ENCODE measurements around the gene C5orf63. TPM values are rescaled to one million over a fixed set of nuclear protein-coding genes. Genes with fewer than 3 reads are reported as not detected.
"Not testable (repeated sequence)": the region's sequence is repeated elsewhere in the genome, so short reads cannot be mapped to it uniquely, and the experiment has no call there.

Gene C5orf63
- total RNA-seq, 2 donors from 2014 or later: 16.0 to 16.4 TPM

DNA sequence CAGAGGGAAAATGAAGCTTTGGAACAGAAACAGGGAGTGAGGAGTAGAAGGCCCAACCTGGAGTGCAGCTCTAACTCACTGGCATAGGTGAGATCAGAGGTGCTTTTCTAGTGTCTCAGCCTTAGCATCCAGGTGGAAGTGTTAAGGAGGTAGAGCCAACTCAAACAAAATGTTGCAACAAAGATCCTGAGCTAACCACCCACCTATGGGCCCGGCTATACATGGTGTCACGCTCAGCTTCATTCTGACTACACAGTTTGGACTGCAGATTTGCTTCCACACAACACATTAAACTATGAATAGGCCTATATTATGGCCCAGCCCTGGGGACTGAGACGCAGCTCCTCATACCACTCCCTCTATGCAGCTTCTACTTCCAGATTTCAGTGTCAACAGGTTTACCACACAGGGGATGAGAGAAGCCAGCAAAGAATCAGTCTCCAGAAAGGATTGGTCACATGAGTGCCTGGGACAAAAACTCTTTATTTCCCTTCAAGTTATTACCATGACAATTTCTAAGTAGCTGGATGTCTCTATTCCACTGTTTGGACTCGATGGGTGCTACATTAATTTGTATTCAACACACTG lies 9.0 kb downstream of the C5orf63 start:
- H3K9me3 Mint-ChIP-seq: no peaks in the 10 kb centered on the region
- H3K4me3 Mint-ChIP-seq: no peak overlapping the region
- no peaks in the 10 kb centered on the region for H3K27me3 Mint-ChIP-seq (ENCODE audit: low read depth)
- peaks cover 0 to 2% of the 10 kb centered on the region in 2 donors for H3K36me3 Mint-ChIP-seq (ENCODE audit: insufficient read depth in 2 of 2)
- peaks cover 10% of the 10 kb centered on the region for H3K4me1 Mint-ChIP-seq (ENCODE audit: low read depth)
- ATAC-seq (replicated peaks in 1 of 2) (no peak), DNase-seq (no peak)
- H3K27ac Mint-ChIP-seq: no peak overlapping the region

DNA sequence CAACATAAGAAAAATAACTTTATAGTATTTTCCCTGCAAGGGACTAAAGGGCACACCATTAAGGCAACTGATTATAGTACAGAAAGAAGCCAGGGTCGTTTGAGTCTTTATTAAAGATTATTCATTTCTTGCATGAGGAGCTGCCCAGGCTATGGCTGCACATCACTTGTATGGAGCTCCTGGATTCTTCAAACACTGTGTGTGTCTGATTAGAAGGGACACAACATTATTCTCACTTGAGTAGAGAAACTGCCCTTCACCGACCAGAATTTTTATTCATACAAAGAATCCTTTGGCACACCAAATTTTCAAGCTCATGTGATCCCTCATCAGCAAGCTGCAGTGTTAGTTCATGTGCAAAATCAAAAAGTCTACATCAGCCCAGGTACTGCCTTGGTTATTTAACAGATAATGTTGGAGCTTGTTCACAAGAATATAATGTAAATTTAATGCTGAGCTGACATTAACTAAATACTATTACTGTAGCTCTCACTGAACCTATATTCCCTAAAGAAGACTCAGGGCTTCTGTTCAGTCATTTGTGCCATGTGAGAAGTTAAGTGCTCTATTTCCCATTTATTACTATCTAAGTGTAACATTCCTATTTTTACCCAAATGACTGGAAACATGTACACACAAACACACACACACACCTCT lies 9.9 kb downstream of the C5orf63 start:
- H3K9me3 Mint-ChIP-seq: no peaks in the 10 kb centered on the region
- ATAC-seq (replicated peaks in 1 of 2) (no peak), DNase-seq (no peak)
- peaks cover 10% of the 10 kb centered on the region for H3K4me1 Mint-ChIP-seq (ENCODE audit: low read depth)
- peaks cover 1 to 2% of the 10 kb centered on the region in 2 donors for H3K36me3 Mint-ChIP-seq (ENCODE audit: insufficient read depth in 2 of 2)
- no peaks in the 10 kb centered on the region for H3K27me3 Mint-ChIP-seq (ENCODE audit: low read depth)
- H3K4me3 Mint-ChIP-seq: no peak overlapping the region
- no peak overlapping the region for H3K27ac Mint-ChIP-seq

GRCh38 chr5:127061956-127062355 lies 11.3 kb downstream of the C5orf63 start:
- ATAC-seq (replicated peaks in 1 of 2) (no peak), DNase-seq (no peak)
- Mint-ChIP-seq H3K9me3 (no peaks in the 10 kb centered on the region), H3K4me1 (ENCODE audit: low read depth) (peaks cover 10% of the 10 kb centered on the region), H3K27me3 (ENCODE audit: low read depth) (no peaks in the 10 kb centered on the region), H3K36me3 (ENCODE audit: insufficient read depth in 2 of 2) (peaks cover 1 to 4% of the 10 kb centered on the region in 2 donors), H3K27ac (no peak overlapping the region), H3K4me3 (no peak overlapping the region)

DNA sequence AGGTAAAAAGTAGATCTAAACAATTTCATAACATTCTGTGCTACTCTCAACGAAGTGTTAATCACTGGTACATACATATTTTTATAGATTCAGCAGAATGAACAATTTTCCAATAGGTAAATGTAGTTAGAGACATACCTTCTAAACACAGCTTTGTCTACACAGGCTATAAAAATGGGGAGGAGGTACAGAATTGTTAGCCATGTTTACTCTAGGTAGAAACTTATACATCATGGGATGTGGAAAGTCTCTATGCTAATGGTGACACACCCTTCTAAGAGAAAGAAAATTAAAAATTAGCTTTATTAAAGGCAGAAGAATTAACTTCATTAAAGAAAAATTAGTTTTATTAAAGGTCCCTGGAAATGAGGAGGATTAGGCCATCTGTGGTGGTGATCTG lies 11.8 kb downstream of the C5orf63 start:
- no peaks in the 10 kb centered on the region for H3K9me3 Mint-ChIP-seq
- H3K4me1 Mint-ChIP-seq (ENCODE audit: low read depth): peaks cover 10% of the 10 kb centered on the region
- H3K27ac Mint-ChIP-seq: no peak overlapping the region
- ATAC-seq (replicated peaks in 1 of 2): no peak
- H3K36me3 Mint-ChIP-seq (ENCODE audit: insufficient read depth in 2 of 2): peaks cover 1 to 4% of the 10 kb centered on the region in 2 donors
- DNase-seq: no peak
- no peak overlapping the region for H3K4me3 Mint-ChIP-seq
- H3K27me3 Mint-ChIP-seq (ENCODE audit: low read depth): no peaks in the 10 kb centered on the region

DNA sequence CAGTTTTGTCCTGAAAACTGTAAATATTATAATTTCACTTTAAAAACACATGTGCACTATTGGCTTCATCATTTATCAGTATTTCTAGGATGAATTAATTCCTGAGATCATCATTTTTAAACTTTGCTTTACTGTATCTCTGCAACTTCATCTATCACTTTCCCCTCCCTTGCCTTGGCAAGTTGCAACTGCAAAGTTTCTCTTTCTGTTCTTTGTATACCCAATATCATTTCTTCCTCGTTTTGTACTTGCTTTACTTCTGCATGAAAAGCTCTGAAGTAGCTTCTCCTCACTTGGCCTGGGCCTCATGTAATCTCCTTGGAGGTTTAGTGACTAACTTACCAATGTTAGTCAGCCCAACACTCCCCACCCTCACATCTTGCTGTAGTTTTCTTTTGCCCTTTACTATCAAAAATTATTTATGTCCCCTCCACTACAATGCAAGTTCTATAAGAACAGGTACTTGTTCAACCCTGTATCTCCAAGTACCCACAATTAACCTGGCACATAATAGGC lies 12.8 kb downstream of the C5orf63 start:
- ATAC-seq (replicated peaks in 1 of 2) (peak; percentile 73 to 83), DNase-seq (peak; percentile 8 to 10)
- Mint-ChIP-seq H3K4me1 (ENCODE audit: low read depth) (peaks cover 10% of the 10 kb centered on the region), H3K4me3 (peak overlapping the region in 1 of 2 donors; percentile 60), H3K9me3 (peaks cover 0 to 4% of the 10 kb centered on the region in 2 donors), H3K27ac (no peak overlapping the region), H3K27me3 (ENCODE audit: low read depth) (no peaks in the 10 kb centered on the region), H3K36me3 (ENCODE audit: insufficient read depth in 2 of 2) (peaks cover 6 to 7% of the 10 kb centered on the region in 2 donors)

GRCh38 chr5:127056896-127057295 lies 16.4 kb downstream of the C5orf63 start:
- DNase-seq: no peak
- peaks cover 6 to 21% of the 10 kb centered on the region in 2 donors for H3K36me3 Mint-ChIP-seq (ENCODE audit: insufficient read depth in 2 of 2)
- no peak for ATAC-seq (replicated peaks in 1 of 2)

DNA sequence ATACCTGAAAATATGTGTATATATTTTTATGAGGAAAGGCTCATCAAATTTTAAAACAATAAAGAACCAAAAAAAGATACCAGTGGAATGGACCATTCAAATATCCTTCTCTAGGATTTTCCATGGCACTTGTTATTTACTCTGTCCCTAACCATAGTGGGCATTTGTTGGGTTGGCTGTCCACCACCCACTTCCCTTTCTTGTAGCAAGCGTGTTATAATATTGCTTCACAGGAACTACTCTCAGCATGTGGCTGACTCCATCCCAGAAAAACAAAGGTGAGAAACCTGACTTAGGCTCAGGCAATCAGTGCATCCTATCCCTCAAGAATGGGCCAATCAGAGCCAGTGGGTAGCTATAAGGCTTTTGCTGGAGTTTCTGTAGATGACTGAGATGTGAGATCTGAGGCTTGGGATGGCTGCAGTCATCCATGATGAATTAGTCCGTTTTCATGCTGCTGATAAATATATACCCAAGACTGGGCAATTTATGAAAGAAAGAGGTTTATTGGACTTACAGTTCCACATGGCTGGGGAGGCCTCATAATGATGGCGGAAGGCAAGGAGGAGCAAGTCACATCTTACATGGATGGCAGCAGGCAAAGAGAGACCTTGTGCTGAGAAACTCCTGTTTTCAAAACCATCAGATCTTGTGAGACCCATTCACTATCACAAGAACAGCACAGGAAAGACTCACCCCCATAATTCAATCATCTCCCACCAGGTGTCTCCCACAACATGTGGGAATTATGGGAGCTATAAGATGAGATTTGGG lies 17.2 kb downstream of the C5orf63 start:
- H3K27me3 Mint-ChIP-seq (ENCODE audit: low read depth): no peaks in the 10 kb centered on the region
- H3K4me1 Mint-ChIP-seq (ENCODE audit: low read depth): peaks cover 8% of the 10 kb centered on the region
- no peak overlapping the region for H3K4me3 Mint-ChIP-seq
- peaks cover 6 to 21% of the 10 kb centered on the region in 2 donors for H3K36me3 Mint-ChIP-seq (ENCODE audit: insufficient read depth in 2 of 2)
- ATAC-seq (replicated peaks in 1 of 2) (no peak), DNase-seq (no peak)
- no peak overlapping the region for H3K27ac Mint-ChIP-seq
- H3K9me3 Mint-ChIP-seq: peaks cover 0 to 4% of the 10 kb centered on the region in 2 donors

More at GRCh38 chr5:127056896-127057295, 16.4 kb downstream of the C5orf63 start:
- Mint-ChIP-seq H3K4me3 (no peak overlapping the region), H3K27me3 (ENCODE audit: low read depth) (no peaks in the 10 kb centered on the region), H3K9me3 (peaks cover 0 to 4% of the 10 kb centered on the region in 2 donors), H3K4me1 (ENCODE audit: low read depth) (peaks cover 10% of the 10 kb centered on the region), H3K27ac (no peak overlapping the region)

- not testable (repeated sequence) for H3K27me3 Mint-ChIP-seq (ENCODE audit: low read depth); ATAC-seq (replicated peaks in 1 of 2); H3K9me3 Mint-ChIP-seq; H3K27ac Mint-ChIP-seq; DNase-seq; H3K4me3 Mint-ChIP-seq; H3K4me1 Mint-ChIP-seq (ENCODE audit: low read depth)
- H3K36me3 Mint-ChIP-seq (ENCODE audit: insufficient read depth in 2 of 2): peaks cover 4 to 19% of the 10 kb centered on the region in 2 donors
These were observed 19.8 kb downstream of the C5orf63 start for GRCh38 chr5:127053551-127053950.

- ATAC-seq (replicated peaks in 1 of 2): no peak
These were observed 20.3 kb downstream of the C5orf63 start for GRCh38 chr5:127053049-127053448.

GRCh38 chr5:127051591-127051990 lies 21.7 kb downstream of the C5orf63 start:
- ATAC-seq (replicated peaks in 1 of 2): no peak

More at GRCh38 chr5:127053049-127053448, 20.3 kb downstream of the C5orf63 start:
- H3K4me3 Mint-ChIP-seq: no peak overlapping the region
- H3K27ac Mint-ChIP-seq: no peak overlapping the region
- peaks cover 3 to 19% of the 10 kb centered on the region in 2 donors for H3K36me3 Mint-ChIP-seq (ENCODE audit: insufficient read depth in 2 of 2)
- DNase-seq: no peak
- no peaks in the 10 kb centered on the region for H3K27me3 Mint-ChIP-seq (ENCODE audit: low read depth)
- H3K9me3 Mint-ChIP-seq: peaks cover 0 to 4% of the 10 kb centered on the region in 2 donors
- no peaks in the 10 kb centered on the region for H3K4me1 Mint-ChIP-seq (ENCODE audit: low read depth)

GRCh38 chr5:127046343-127047072 lies 26.8 kb downstream of the C5orf63 start:
- DNase-seq: no peak
- no peaks in the 10 kb centered on the region for H3K27me3 Mint-ChIP-seq (ENCODE audit: low read depth)
- no peak overlapping the region for H3K27ac Mint-ChIP-seq
- no peaks in the 10 kb centered on the region for H3K9me3 Mint-ChIP-seq
- ATAC-seq (replicated peaks in 1 of 2): no peak
- no peaks in the 10 kb centered on the region for H3K4me1 Mint-ChIP-seq (ENCODE audit: low read depth)
- no peaks in the 10 kb centered on the region for H3K36me3 Mint-ChIP-seq (ENCODE audit: insufficient read depth in 2 of 2)
- no peak overlapping the region for H3K4me3 Mint-ChIP-seq

More at GRCh38 chr5:127051591-127051990, 21.7 kb downstream of the C5orf63 start:
- H3K9me3 Mint-ChIP-seq: peaks cover 0 to 4% of the 10 kb centered on the region in 2 donors
- no peaks in the 10 kb centered on the region for H3K4me1 Mint-ChIP-seq (ENCODE audit: low read depth)
- no peak overlapping the region for H3K27ac Mint-ChIP-seq
- DNase-seq: no peak
- peaks cover 2 to 19% of the 10 kb centered on the region in 2 donors for H3K36me3 Mint-ChIP-seq (ENCODE audit: insufficient read depth in 2 of 2)
- H3K27me3 Mint-ChIP-seq (ENCODE audit: low read depth): no peaks in the 10 kb centered on the region
- no peak overlapping the region for H3K4me3 Mint-ChIP-seq

GRCh38 chr5:127042593-127042992 lies 30.7 kb downstream of the C5orf63 start:
- Mint-ChIP-seq H3K27ac (no peak overlapping the region), H3K4me1 (ENCODE audit: low read depth) (no peaks in the 10 kb centered on the region), H3K4me3 (no peak overlapping the region), H3K27me3 (ENCODE audit: low read depth) (no peaks in the 10 kb centered on the region), H3K9me3 (no peaks in the 10 kb centered on the region), H3K36me3 (ENCODE audit: insufficient read depth in 2 of 2) (no peaks in the 10 kb centered on the region)
- DNase-seq (no peak), ATAC-seq (replicated peaks in 1 of 2) (no peak)
